Thoracic aorta (tissue), 2 donors: ENCODE data around the gene BCKDHA. TPM values are rescaled to one million over a fixed set of nuclear protein-coding genes. Genes with fewer than 3 reads are reported as not detected.

Source experiments
- ATAC-seq: fragments of 150-250 bp; one replicate; pipeline ENCODE4 v1.8.0; 2017; ENCODE audit warnings: low read depth; ENCODE audit not compliant: insufficient number of reproducible peaks, low FRiP score
- DNase-seq: peaks from one replicate; pipeline ENCODE4 v3.0.0-alpha.2; 2020; ENCODE audit warnings: low spot score
- H3K27ac ChIP-seq, 2 donors: fragments of 200-600 bp; sonication (generic); 1 replicate in 1 of 2; 2 replicates in 1 of 2; pipeline ENCODE4 v1.5.1; 2016; ENCODE audit warnings: mild to moderate bottlenecking in 2 of 2, moderate library complexity in 2 of 2
- H3K27me3 ChIP-seq: fragments of 200-600 bp; sonication (generic); replicated peaks from 2 replicates; pipeline ENCODE4 v1.6.0; 2016; ENCODE audit warnings: mild to moderate bottlenecking; ENCODE audit not compliant: insufficient read depth
- H3K36me3 ChIP-seq: fragments of 200-600 bp; sonication (generic); one replicate; pipeline ENCODE4 v1.5.1; 2016
- H3K4me1 ChIP-seq, 2 donors: fragments of 200-600 bp; sonication (generic); 1 replicate in 1 of 2; 2 replicates in 1 of 2; pipeline versions ENCODE4 v1.5.1 to v1.6.0; 2016; ENCODE audit warnings: low read depth in 2 of 2, mild to moderate bottlenecking in 1 of 2; ENCODE audit not compliant: control insufficient read depth in 1 of 2
- H3K4me3 ChIP-seq: fragments of 200-600 bp; sonication (generic); 2 replicates; pipeline ENCODE4 v1.5.1; 2016; ENCODE audit warnings: mild to moderate bottlenecking
- H3K9me3 ChIP-seq: fragments of 200-600 bp; sonication (generic); 2 replicates; pipeline ENCODE4 v1.5.1; 2016
- total RNA-seq, 2 donors: library from RNA; depleted of rRNA; stranded (reverse); fragments of >200 nt; gene quantifications; one replicate each; pipeline versions ENCODE4 v1.1.0 to v1.2.3, GENCODE V29; 2016
- TF ChIP-seq, protein P1 (sequence below): fragments of 200-600 bp; sonication (generic); IDR thresholded peaks from one replicate; pipeline ENCODE4 v1.5.1; 2019; ENCODE audit warnings: antibody characterized with exemption

BCKDHA gene
- total RNA-seq, 2 donors from 2014 or later, result 18.5 to 35.9 TPM

DNA sequence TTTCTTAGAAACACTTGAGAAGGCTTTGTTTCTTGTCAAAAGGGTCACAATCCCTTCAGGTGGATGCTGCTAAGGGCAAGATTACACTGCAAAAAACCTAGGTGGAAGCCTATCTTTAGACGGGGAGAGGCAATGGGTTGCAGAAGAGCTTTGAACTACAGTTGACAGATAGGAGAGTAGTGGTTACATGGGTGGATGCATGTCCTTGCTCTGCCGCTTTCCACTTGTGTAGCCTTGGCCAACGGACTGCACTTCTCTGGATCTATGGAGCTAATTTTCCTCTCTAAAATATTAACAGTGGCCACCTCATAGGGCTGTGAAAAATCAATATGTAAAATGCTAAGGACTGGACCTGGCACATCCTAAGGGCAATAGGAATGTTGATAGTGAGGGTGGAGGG is 980 bp downstream of the BCKDHA start:
- TF ChIP-seq, protein P1, sequence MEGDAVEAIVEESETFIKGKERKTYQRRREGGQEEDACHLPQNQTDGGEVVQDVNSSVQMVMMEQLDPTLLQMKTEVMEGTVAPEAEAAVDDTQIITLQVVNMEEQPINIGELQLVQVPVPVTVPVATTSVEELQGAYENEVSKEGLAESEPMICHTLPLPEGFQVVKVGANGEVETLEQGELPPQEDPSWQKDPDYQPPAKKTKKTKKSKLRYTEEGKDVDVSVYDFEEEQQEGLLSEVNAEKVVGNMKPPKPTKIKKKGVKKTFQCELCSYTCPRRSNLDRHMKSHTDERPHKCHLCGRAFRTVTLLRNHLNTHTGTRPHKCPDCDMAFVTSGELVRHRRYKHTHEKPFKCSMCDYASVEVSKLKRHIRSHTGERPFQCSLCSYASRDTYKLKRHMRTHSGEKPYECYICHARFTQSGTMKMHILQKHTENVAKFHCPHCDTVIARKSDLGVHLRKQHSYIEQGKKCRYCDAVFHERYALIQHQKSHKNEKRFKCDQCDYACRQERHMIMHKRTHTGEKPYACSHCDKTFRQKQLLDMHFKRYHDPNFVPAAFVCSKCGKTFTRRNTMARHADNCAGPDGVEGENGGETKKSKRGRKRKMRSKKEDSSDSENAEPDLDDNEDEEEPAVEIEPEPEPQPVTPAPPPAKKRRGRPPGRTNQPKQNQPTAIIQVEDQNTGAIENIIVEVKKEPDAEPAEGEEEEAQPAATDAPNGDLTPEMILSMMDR, result no peak
- no peaks in the 10 kb centered on the region for H3K9me3 ChIP-seq
- no peaks in the 10 kb centered on the region for H3K27me3 ChIP-seq
- H3K4me3 ChIP-seq, result peak overlapping the region; percentile 95
- H3K36me3 ChIP-seq, result no peaks in the 10 kb centered on the region
- ATAC-seq (no peak), DNase-seq (no peak)
- peak overlapping the region in 1 of 2 donors; percentile 92 for H3K27ac ChIP-seq
- peaks cover 13 to 17% of the 10 kb centered on the region in 2 donors for H3K4me1 ChIP-seq

- no peaks in the 10 kb centered on the region for H3K36me3 ChIP-seq
- H3K9me3 ChIP-seq, result no peaks in the 10 kb centered on the region
- DNase-seq (no peak), ATAC-seq (no peak)
- H3K27me3 ChIP-seq, result no peaks in the 10 kb centered on the region
- TF ChIP-seq, protein P1, result no peak
- no peak overlapping the region for H3K27ac ChIP-seq
- H3K4me1 ChIP-seq, result peaks cover 13 to 17% of the 10 kb centered on the region in 2 donors
- H3K4me3 ChIP-seq, result peak overlapping the region; percentile 95
Measured at GRCh38 chr19:41399091-41399490, 1.5 kb downstream of the BCKDHA start.

GRCh38 chr19:41399525-41399924 is 1.9 kb downstream of the BCKDHA start:
- Histone ChIP-seq H3K36me3 (no peaks in the 10 kb centered on the region), H3K4me1 (peaks cover 13 to 17% of the 10 kb centered on the region in 2 donors), H3K9me3 (no peaks in the 10 kb centered on the region), H3K4me3 (no peak overlapping the region), H3K27me3 (no peaks in the 10 kb centered on the region), H3K27ac (no peak overlapping the region)
- TF ChIP-seq, protein P1, result no peak
- ATAC-seq, result no peak
- no peak for DNase-seq

DNA sequence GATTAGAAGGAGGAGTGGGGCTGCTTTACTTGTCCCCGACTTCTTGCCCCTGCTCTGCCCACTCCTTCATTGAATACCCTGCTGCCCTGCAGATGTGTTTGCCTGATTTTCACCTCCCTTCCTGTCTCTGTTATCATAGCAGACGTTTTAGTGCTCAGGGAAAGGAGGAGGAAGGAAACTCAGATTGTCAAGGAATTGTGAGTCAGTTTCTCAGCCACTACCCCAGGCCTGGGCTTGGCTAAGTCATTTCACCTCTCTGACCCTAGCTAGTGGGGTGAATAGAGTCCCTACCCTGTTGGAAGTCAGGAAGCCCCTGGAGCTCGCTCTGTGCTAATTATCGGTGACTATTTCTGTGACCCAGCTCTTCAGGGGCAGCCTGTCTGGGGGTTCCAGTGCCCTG is 3.9 kb downstream of the BCKDHA start:
- no peaks in the 10 kb centered on the region for H3K9me3 ChIP-seq
- DNase-seq (no peak), ATAC-seq (no peak)
- H3K27ac ChIP-seq, result no peak overlapping the region
- H3K36me3 ChIP-seq, result no peaks in the 10 kb centered on the region
- TF ChIP-seq, protein P1, result no peak
- no peak overlapping the region for H3K4me3 ChIP-seq
- H3K27me3 ChIP-seq, result no peaks in the 10 kb centered on the region
- peaks cover 10 to 11% of the 10 kb centered on the region in 2 donors for H3K4me1 ChIP-seq

DNA sequence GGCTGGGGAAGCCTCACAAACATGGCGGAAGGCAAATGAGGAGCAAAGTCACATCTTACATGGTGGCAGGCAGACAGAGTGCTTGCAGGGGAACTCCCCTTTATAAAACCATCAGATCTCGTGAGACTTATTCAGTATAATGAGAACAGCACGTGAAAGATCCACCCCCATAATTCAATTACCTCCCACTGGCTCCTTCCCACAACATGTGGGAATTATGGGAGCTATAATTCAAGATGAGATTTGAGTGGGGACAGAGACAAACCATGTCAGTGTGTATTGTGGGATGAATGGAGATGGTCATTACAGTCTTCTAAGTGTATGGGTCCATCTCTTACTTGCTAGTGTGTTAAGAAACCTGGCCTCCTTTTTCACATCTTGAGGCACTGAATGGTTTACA is 4.4 kb downstream of the BCKDHA start:
- TF ChIP-seq, protein P1, result no peak
- Histone ChIP-seq H3K27ac (no peak overlapping the region), H3K27me3 (no peaks in the 10 kb centered on the region), H3K36me3 (no peaks in the 10 kb centered on the region), H3K9me3 (no peaks in the 10 kb centered on the region), H3K4me1 (peaks cover 9 to 11% of the 10 kb centered on the region in 2 donors), H3K4me3 (no peak overlapping the region)
- DNase-seq, result no peak
- ATAC-seq, result no peak
